ENCODE measurements around the gene PTPRN2.
A peak's percentile ranks its signal among the peaks of the same experiment; 100 is the strongest.
"Not testable (repeated sequence)": the region's sequence is repeated elsewhere in the genome, so short reads cannot be mapped to it uniquely, and the experiment has no call there.

The PTPRN2 gene

DNA sequence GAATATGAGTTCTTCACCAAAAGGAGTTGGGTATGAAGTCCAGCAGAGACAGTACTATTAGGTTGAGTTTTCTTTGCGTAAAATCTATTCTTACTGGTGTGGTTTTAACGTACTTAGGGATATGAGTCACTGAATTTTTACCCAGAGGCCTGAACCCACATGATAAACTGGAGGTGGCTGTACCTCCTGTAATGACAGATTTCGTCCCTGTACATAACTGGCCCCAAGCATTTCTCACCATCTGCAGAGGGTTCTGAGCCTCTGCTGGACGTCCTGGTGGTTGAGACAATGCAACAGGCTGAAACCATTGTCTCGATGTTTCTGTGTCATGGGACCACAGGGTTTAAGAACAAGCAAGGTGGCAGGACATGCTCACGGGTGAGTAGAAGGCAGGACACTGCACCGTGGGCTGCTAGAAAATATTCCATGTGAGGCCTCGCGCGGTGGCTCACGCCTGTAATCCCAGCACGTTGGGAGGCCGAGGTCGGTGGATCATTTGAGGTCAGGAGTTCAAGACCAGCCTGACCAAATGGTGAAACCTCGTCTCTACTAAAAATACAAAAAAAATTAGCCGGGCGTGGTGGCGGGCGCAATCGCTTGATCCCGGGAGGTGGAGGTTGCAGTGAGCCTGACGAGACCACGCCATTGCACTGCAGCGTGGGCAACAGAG, 1017.0 kb downstream of the PTPRN2 start:
- peak in 1 of 2 donors; percentile 28 for DNase-seq (ENCODE audit: low read depth in 2 of 2)

GRCh38 chr7:157569967-157570366, 1017.7 kb downstream of the PTPRN2 start:
- DNase-seq (ENCODE audit: low read depth in 2 of 2) = no peak

- peak; percentile 26 to 32 for DNase-seq (ENCODE audit: low read depth in 2 of 2)
Measured at GRCh38 chr7:157568770-157569584, 1018.6 kb downstream of the PTPRN2 start.

DNA sequence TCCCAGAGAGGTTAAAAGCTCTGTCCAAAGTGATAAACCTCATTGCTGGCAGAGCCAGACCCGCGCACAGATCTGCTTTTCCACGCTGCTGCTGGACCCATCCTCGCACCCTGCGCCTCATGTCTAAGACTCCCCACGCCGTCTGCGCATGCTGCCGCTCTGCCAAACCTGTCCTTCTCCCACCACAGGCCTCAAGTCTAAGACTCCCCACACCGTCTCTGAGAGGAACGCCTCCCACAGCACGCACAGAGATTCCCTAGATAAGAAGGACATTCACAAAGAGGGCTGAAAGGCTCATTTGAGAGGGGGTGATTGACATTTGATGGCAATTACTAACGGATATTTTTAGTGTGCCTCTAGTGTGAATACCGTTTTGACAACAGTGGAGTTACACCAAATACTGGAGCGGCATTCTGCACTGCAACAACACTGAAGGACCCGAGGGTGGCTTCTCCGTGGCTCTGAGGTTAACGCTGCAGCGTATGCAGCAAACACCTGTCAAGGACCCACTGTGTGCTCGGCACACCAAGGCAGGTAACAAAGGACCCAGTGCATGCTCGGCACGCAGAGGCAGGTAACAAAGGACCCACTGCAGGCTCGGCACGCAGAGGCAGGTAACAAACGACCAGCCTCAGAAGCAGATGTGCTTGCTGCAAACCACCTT, 1019.4 kb downstream of the PTPRN2 start:
- DNase-seq (ENCODE audit: low read depth in 2 of 2) = no peak

DNA sequence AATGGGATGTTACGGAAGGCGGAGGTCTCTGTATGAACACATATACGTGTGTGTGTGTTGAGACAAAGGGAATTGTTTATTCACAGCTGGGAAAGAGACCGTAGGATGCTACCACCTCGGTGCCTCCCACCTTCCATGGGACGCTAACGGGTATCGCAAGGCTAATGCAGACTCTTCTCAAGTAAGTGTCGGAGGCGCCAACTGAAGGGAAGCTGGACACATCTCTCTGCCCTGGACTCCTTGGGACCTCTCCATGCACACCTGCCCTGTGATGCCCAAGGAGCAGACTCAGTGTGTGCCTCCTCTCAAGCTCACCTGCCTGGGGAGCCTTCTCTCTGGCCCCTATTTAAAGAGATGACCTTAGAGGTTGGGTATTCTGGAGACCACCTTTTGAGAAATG, 1020.0 kb downstream of the PTPRN2 start:
- DNase-seq (ENCODE audit: low read depth in 2 of 2) = no peak

GRCh38 chr7:157566631-157567006, 1021.0 kb downstream of the PTPRN2 start:
- no peak for DNase-seq (ENCODE audit: low read depth in 2 of 2)

GRCh38 chr7:157565981-157566630, 1021.5 kb downstream of the PTPRN2 start:
- no peak for DNase-seq (ENCODE audit: low read depth in 2 of 2)

GRCh38 chr7:157565201-157565626, 1022.4 kb downstream of the PTPRN2 start:
- DNase-seq (ENCODE audit: low read depth in 2 of 2) = no peak

GRCh38 chr7:157564517-157565177, 1023.0 kb downstream of the PTPRN2 start:
- DNase-seq (ENCODE audit: low read depth in 2 of 2) = no peak

DNA sequence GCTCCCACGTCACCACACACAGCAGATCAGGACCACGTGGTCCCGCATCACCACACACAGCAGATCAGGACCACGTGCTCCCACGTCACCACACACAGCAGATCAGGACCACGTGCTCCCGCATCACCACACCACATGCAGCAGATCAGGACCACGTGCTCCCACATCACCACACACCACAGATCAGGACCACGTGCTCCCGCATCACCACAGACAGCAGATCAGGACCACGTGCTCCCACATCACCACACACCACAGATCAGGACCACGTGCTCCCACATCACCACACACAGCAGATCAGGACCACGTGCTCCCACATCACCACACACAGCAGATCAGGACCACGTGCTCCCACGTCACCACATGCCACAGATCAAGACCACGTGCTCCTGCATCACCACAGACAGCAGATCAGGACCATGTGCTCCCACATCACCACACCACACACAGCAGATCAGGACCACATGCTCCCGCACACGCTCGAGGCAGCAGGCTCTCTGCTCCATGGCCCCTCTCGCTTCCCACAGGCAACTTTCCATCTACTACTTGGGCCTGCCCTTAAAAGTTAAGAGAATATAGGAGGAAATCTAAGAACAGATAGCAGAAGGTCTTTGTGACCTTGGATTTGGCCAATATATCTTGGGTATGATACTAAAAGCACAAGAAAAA, 1024.0 kb downstream of the PTPRN2 start:
- DNase-seq (ENCODE audit: low read depth in 2 of 2) = not testable (repeated sequence)

GRCh38 chr7:157562522-157563398, 1024.9 kb downstream of the PTPRN2 start:
- not testable (repeated sequence) for DNase-seq (ENCODE audit: low read depth in 2 of 2)

- DNase-seq (ENCODE audit: low read depth in 2 of 2) = no peak
Measured at GRCh38 chr7:157561816-157562410, 1025.7 kb downstream of the PTPRN2 start.

GRCh38 chr7:157561523-157561785, 1026.2 kb downstream of the PTPRN2 start:
- DNase-seq (ENCODE audit: low read depth in 2 of 2) = no peak

- DNase-seq (ENCODE audit: low read depth in 2 of 2) = no peak
Measured at GRCh38 chr7:157560710-157561522, 1026.7 kb downstream of the PTPRN2 start.

GRCh38 chr7:157560258-157560654, 1027.4 kb downstream of the PTPRN2 start:
- DNase-seq (ENCODE audit: low read depth in 2 of 2) = no peak

GRCh38 chr7:157559596-157560257, 1027.9 kb downstream of the PTPRN2 start:
- no peak for DNase-seq (ENCODE audit: low read depth in 2 of 2)

DNA sequence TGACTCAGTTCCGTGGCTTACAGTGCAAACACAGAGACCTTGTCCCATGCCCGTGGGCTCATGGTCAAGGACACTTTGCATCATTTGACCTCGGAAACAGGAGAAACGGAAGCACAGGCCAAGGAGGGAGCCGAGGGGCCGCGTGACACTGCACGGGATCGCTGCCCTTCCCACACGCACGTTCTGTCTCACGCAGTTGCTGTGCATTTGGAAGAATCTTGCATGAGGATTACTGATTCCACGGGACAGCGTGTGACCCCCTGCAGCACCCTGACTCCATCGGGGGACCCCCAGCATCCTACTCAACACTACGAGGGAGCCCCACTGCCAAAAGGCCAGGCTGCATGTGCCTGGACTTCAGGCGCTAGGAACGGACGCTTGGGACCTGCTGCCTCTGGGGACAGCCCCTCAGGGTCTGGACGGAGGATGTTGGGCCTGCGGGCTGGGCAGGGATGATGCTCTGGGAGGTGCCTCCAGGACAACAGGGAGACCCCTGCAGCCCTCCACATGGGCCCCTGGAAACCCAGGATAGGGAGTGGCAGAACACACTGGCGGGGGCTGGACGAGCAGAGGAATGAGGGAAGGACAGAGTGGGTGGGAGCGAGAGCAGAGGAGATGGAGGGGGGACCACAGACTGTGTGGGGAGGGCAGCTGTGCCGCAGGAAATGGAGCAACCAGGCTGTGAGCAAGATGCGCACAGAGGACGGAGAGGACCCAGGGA, 1028.6 kb downstream of the PTPRN2 start:
- no peak for DNase-seq (ENCODE audit: low read depth in 2 of 2)

GRCh38 chr7:157558516-157558874, 1029.1 kb downstream of the PTPRN2 start:
- no peak for DNase-seq (ENCODE audit: low read depth in 2 of 2)

Data from stimulated activated CD8-positive, alpha-beta memory T cell treated with anti-CD3 and anti-CD28 coated beads, Interleukin-15, amount 100 ng/mL, for 48 hours (primary cell).